Body of pancreas (tissue), 4 donors: ENCODE measurements around the gene GPR61. TPM values are rescaled to one million over a fixed set of nuclear protein-coding genes. Genes with fewer than 3 reads are reported as not detected.
A peak's percentile ranks its signal among the peaks of the same experiment; 100 is the strongest.

Experiments
- ATAC-seq: fragments of 150-250 bp; one replicate; pipeline ENCODE4 v1.9.1; 2016
- DNase-seq, 4 donors: peaks; one replicate each; pipeline ENCODE4 v3.0.0-alpha.2; 2019
- H3K27ac ChIP-seq, 4 donors: fragments of 200-600 bp; sonication (generic); 1 replicate in 3 of 4; 2 replicates in 1 of 4; pipeline versions ENCODE4 v1.5.1 to v1.6.1; 2016 to 2019; ENCODE audit warnings: mild to moderate bottlenecking in 1 of 4, mixed read lengths in 1 of 4, moderate library complexity in 1 of 4
- H3K27me3 ChIP-seq, 2 donors: fragments of 200-600 bp; sonication (generic); one replicate each; pipeline ENCODE4 v1.6.0; 2016; ENCODE audit warnings: mild to moderate bottlenecking in 1 of 2
- H3K36me3 ChIP-seq, 2 donors: fragments of 200-600 bp; sonication (generic); replicated peaks in 1 of 2; 2 replicates each; pipeline ENCODE4 v1.5.1; 2016; ENCODE audit warnings: low read depth in 2 of 2; ENCODE audit not compliant: insufficient read depth in 1 of 2
- H3K4me1 ChIP-seq: fragments of 200-600 bp; sonication (generic); one replicate; pipeline ENCODE4 v1.6.0; 2016
- H3K4me3 ChIP-seq, 2 donors: fragments of 200-600 bp; sonication (generic); 1 replicate in 1 of 2; 2 replicates in 1 of 2; pipeline ENCODE4 v1.5.1; 2016 to 2019
- H3K9me3 ChIP-seq, 3 donors: fragments of 200-600 bp; sonication (generic); 1 replicate in 2 of 3; 2 replicates in 1 of 3; pipeline ENCODE4 v1.5.1; 2016
- POLR2A ChIP-seq, 3 donors: fragments of 450-650 bp; IDR thresholded peaks; one replicate each; pipeline ENCODE4 v1.6.1; 2016; ENCODE audit warnings: antibody characterized with exemption in 3 of 3, mild to moderate bottlenecking in 2 of 3
- WGBS, 2 donors: methylation state at CpG; one replicate each; pipeline ENCODE4 v1.1.5; 2017; 5-methylcytosine and 5-hydroxymethylcytosine counted together
- intact Hi-C: fragments of 100-400 bp; cut with DNase I; formaldehyde crosslinking; loops from one replicate; pipeline ENCODE4 v1.15.1; 2023
- total RNA-seq, 2 donors: library from RNA; depleted of rRNA; stranded (reverse); fragments of >200 nt; gene quantifications; one replicate each; pipeline ENCODE4 v1.1.0, GENCODE V29; 2016
- TF ChIP-seq, protein P1 (sequence below), 7 experiments: fragments of 450-650 bp in 4 of 7; fragments of 200-600 bp in 3 of 7; sonication (generic) in 3 of 7; IDR thresholded peaks; one replicate each; pipeline ENCODE4 v1.5.1; 2016 to 2019; ENCODE audit warnings: antibody characterized with exemption in 7 of 7

The GPR61 gene
- total RNA-seq, 2 donors from 2014 or later = not detected

DNA sequence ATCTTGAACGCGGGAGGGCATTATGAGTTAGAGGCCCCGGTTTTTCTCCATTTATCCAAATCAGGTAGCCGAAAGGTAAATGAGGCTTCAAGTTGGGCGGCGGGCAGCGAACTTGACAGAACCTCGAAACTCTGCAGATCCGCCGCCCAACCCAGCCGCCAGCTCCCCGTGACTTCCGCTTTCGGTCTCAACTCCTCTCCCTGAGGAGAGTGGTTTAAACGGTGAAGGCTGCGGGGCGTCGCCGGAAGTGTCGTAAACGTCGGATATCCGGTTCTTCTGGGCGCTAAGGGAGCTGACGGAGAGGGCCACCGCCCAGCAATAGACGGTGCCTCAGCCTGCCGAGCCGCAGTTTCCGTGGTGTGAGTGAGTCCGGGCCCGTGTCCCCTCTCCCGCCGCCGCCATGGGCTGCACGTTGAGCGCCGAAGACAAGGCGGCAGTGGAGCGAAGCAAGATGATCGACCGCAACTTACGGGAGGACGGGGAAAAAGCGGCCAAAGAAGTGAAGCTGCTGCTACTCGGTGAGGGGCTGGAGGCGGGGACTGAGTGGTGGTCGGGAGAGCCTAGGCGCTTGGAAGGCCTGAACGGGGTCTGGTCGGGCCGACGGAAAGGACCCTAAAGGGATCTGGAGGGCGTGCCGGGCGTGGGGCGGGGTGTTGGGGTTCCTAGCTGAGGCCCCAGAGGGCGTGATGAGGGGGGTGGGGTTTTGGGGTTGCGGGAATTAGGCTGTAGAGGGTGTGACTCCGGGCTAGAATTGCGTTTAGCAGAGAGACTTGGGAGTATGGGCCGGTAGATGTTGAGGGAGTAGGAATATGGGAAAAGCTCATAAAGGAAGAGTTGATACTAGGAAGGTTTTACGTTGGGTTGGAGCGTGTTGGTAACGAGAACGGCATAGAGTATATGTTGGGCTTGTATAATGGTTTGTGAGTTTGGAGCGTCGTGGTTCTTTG is 8.9 kb downstream of the GPR61 start, which contains the start of gene GNAI3:
Gene GNAI3 (plus strand): TSS at position 295 of the 947 bp plus-strand sequence. CDS start 106 bp downstream, at position 401.
- peak; percentile 98 to 100 (median 99) for TF ChIP-seq POLR2A (IDR thresholded peaks at IDR 0.05)
- TF ChIP-seq, protein P1, sequence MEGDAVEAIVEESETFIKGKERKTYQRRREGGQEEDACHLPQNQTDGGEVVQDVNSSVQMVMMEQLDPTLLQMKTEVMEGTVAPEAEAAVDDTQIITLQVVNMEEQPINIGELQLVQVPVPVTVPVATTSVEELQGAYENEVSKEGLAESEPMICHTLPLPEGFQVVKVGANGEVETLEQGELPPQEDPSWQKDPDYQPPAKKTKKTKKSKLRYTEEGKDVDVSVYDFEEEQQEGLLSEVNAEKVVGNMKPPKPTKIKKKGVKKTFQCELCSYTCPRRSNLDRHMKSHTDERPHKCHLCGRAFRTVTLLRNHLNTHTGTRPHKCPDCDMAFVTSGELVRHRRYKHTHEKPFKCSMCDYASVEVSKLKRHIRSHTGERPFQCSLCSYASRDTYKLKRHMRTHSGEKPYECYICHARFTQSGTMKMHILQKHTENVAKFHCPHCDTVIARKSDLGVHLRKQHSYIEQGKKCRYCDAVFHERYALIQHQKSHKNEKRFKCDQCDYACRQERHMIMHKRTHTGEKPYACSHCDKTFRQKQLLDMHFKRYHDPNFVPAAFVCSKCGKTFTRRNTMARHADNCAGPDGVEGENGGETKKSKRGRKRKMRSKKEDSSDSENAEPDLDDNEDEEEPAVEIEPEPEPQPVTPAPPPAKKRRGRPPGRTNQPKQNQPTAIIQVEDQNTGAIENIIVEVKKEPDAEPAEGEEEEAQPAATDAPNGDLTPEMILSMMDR (IDR thresholded peaks at IDR 0.05) = no peak
- Histone ChIP-seq H3K36me3 (no peaks in the 10 kb centered on the region), H3K27me3 (no peaks in the 10 kb centered on the region), H3K4me3 (peak within 1 kb of the TSS; percentile 42 to 72), H3K27ac (peak within 1 kb of the TSS; percentile 94 to 98 (median 98)), H3K9me3 (no peaks in the 10 kb centered on the region), H3K4me1 (peaks cover 32% of the 10 kb centered on the region)
- intact Hi-C loops = loop anchor here (10.0 kb wide), 1 partner anchor 226 kb away; no protein-coding TSS in a partner anchor
- WGBS, 2 donors = 0 to 1% methylated on average over 52 to 68 of the region's 68 CpGs
- DNase-seq (peak; percentile 96 to 97 (median 96)), ATAC-seq (peak; percentile 94)

DNA sequence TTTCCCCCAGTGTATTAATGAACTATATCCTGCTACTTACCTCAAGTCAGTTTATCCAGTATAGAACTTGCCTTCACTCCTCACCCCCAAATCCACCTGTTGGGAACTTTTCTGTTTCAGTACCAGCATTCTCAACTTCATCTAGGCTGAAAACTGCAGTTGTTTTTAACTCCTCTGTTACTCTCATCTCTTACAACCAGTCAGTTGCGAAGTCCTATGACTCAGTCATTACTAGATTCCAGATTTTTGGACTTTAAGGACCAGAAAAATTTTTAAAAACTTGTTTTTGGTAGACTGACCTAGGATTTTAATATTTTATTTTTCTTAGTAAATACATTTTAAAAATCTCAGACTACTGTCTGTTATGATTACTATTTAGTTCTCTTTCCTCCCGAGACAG is 16.9 kb downstream of the GPR61 start:
- H3K9me3 ChIP-seq = no peaks in the 10 kb centered on the region
- intact Hi-C loops = no loop called here
- ATAC-seq (no peak), DNase-seq (no peak)
- no peaks in the 10 kb centered on the region for H3K36me3 ChIP-seq
- no peak for TF ChIP-seq POLR2A (IDR thresholded peaks at IDR 0.05)
- TF ChIP-seq, protein P1 (IDR thresholded peaks at IDR 0.05) = no peak
- no peak overlapping the region for H3K4me3 ChIP-seq
- H3K27ac ChIP-seq = no peak overlapping the region
- peaks cover 19% of the 10 kb centered on the region for H3K4me1 ChIP-seq
- no peaks in the 10 kb centered on the region for H3K27me3 ChIP-seq
- WGBS, 2 donors = 95 to 100% methylated on average over 2 of the region's 2 CpGs

DNA sequence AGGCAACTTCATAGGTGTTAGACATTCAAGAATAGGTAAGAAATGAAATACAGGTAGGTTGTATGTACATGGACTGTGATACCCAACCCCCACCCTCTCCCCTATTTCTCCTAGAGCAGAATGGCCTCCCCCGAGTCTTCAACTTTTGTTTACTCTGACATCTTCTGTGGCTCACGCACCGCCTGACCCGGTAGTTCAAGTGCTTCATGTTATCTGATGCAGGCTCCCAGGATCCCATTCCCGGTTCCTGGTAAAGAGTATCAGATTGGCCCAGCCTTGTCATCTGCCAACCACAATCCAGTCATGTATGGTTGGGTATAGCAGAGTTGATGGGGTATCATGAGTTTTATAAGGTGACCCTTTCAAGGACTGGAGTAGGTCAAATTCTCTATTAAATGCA is 17.8 kb downstream of the GPR61 start:
- peaks cover 25% of the 10 kb centered on the region for H3K4me1 ChIP-seq
- WGBS, 2 donors = 78 to 86% methylated on average over 5 of the region's 5 CpGs

DNA sequence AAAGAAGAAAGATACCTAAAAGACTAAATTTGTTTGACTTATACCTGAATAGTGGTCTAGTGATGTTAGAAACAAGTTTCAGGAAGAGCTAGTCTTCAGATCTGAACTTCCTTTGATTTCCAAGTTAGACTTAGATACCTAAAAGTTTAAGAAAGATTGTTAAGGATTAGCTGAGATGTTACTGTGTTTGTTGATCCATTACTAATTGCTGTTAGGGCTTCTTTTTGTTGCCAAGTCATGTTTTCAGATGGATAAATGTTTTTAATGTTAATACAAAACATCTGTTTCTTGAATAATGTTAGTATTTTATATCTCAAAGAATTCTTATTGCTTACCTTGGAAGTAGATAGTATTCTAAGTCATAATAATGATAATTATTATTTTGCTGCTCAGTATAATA is 20.3 kb downstream of the GPR61 start:
- no peak overlapping the region for H3K4me3 ChIP-seq
- no peak for ATAC-seq
- intact Hi-C loops = no loop called here
- no peak overlapping the region for H3K27ac ChIP-seq
- no peaks in the 10 kb centered on the region for H3K36me3 ChIP-seq
- H3K27me3 ChIP-seq = no peaks in the 10 kb centered on the region
- TF ChIP-seq, protein P1 (IDR thresholded peaks at IDR 0.05) = no peak
- no peak for TF ChIP-seq POLR2A (IDR thresholded peaks at IDR 0.05)
- H3K4me1 ChIP-seq = peaks cover 49% of the 10 kb centered on the region
- H3K9me3 ChIP-seq = no peaks in the 10 kb centered on the region
- no peak for DNase-seq

More for the DNA sequence above, 17.8 kb downstream of the GPR61 start:
- no peaks in the 10 kb centered on the region for H3K27me3 ChIP-seq
- no peaks in the 10 kb centered on the region for H3K36me3 ChIP-seq
- H3K27ac ChIP-seq = no peak overlapping the region
- no peak for ATAC-seq
- intact Hi-C loops = no loop called here
- H3K4me3 ChIP-seq = no peak overlapping the region
- DNase-seq = no peak
- no peak for TF ChIP-seq POLR2A (IDR thresholded peaks at IDR 0.05)
- TF ChIP-seq, protein P1 (IDR thresholded peaks at IDR 0.05) = no peak
- no peaks in the 10 kb centered on the region for H3K9me3 ChIP-seq
